GM19395 (cell line): Measurements from ENCODE around the gene SCUBE1.

ENCODE experiments used
- ATAC-seq: cut with Tn5 transposase; IDR thresholded peaks from one replicate; pipeline ENCODE4 v1.9.1; 2021; ENCODE audit warnings: mild to moderate bottlenecking, moderate library complexity; ENCODE audit not compliant: unreplicated experiment

The SCUBE1 gene

GRCh38 chr22:43330178-43331068 is 12.7 kb downstream of the SCUBE1 start:
- ATAC-seq = no peak

DNA sequence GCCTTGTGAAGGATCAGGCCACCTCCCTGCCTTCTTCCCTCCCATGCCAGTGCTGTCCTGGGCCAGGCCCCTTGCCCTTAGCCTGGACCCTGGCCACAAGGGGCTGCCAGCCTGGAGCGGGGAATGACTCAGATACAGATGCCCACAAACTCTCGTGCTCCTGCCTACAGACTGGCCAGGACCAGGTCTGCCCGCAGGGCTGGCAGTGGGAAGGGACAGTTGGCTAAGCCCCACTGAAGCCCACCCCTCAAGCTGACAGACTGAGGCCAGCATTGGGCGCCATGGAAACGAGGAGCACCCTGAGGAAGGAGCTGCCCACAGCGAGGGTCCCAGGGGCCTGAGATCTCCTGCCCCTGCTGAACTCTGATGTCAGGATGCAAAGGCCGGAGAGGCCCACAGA is 14.1 kb downstream of the SCUBE1 start:
- no peak for ATAC-seq

DNA sequence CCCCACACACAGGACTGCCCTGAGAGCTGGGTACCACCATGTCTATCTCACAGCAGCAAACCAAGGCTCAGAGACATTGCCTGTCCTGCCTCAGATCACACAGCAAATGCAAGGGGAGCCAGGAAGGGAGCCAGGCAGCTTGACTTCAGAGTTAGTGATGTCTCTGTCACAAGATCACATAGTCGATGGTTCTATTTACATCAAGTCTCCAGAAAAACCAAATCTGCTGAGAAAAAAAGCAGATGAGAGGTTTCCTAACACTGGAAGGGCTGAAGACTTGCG is 16.1 kb downstream of the SCUBE1 start:
- no peak for ATAC-seq

- ATAC-seq = no peak
Observed at GRCh38 chr22:43326331-43327156, 16.6 kb downstream of the SCUBE1 start.

DNA sequence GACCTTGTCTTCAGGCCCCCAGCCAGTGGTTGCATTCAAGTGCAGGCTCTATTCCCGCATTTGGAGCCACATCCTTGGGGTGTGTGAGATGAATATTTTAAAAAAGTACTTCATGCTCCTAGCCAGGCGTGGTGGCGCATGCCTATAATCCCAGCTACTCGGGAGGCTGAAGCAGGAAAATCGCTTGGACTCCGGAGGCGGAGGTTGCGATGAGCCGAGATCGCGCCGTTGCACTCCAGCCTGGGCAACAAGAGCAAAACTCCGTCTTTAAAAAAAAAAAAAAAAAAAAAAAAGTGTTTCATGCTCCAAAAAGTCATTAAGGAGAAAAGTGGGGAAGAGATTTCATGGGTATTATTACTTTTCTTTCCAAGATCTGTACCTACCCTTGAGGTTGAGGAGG is 18.0 kb downstream of the SCUBE1 start:
- ATAC-seq = no peak

DNA sequence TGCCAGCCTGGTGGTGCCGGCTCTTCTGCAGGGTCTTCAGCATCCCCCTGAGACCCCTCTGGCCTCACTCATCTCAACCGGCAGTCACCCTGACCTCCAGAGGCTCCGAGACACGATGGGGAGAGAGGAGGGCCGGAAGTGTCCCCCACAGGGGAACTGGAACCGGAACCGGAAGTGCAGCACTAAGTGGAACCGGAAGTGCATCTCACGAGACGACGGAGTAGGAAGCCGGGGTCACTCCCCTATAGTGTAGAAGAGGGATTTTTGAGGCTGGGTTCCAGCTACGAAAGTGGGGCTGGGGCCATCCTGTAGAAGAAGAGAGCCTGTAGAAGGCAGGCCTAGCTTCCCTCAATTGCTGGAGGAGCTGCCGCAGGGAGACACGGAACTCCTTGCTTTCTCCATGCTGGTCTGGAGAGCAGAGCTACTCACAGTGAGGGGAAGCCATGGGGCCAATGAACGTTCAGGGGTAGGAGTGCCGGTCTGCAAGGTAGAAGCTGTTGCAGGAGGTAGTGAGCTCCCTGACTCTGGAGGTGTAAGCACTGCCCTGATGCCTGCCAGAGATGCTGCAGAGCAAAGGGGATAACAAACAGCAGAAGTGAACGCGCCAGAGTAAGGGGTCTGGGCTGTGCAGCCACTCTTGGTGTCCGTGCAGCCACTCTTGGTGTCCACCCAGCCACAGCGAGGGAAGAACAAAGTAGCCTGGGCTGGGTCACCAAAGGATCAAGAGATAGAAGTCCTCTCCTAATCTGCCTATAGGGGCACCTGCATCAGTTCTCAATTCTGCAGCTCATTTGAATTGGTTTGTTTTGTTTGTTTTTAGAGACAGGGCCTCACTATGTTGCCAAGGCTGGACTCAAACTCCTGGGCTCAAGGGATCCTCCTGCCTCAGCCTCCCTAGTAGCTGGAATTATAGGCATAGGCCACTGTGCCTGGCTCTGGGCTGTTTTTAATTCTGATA is 21.9 kb downstream of the SCUBE1 start:
- no peak for ATAC-seq

GRCh38 chr22:43319661-43320486 is 23.3 kb downstream of the SCUBE1 start:
- no peak for ATAC-seq

- no peak for ATAC-seq
Observed at GRCh38 chr22:43317239-43317638, 25.9 kb downstream of the SCUBE1 start.

GRCh38 chr22:43315687-43316217 is 27.4 kb downstream of the SCUBE1 start:
- no peak for ATAC-seq

GRCh38 chr22:43314611-43315010 is 28.6 kb downstream of the SCUBE1 start:
- ATAC-seq = no peak

GRCh38 chr22:43313890-43314474 is 29.2 kb downstream of the SCUBE1 start:
- no peak for ATAC-seq

- no peak for ATAC-seq
Observed at GRCh38 chr22:43313244-43313889, 29.8 kb downstream of the SCUBE1 start.

- no peak for ATAC-seq
Observed at GRCh38 chr22:43312608-43313007, 30.6 kb downstream of the SCUBE1 start.

- ATAC-seq = no peak
Observed at GRCh38 chr22:43310798-43311197, 32.4 kb downstream of the SCUBE1 start.

DNA sequence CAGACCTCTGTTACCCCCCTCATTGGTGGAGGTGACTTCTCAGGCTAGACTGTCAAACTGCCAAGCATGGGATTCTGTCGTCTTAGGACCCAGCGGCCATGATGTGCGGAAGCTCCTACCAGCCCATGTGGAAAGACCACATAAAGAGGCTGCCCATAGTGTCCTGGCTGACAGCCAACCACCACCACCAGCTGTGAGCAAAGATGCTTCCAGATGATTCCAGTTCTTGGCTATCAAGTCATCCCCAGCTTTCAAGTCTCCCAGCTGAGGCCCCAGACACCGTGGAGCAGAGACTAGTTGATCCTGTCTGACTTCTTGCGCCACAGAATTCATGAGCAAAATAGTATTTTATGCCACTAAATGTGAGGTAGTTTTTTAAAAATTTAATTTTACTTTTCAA is 32.9 kb downstream of the SCUBE1 start:
- ATAC-seq = no peak

GRCh38 chr22:43308836-43309235 is 34.3 kb downstream of the SCUBE1 start:
- no peak for ATAC-seq

- ATAC-seq = no peak
Observed at GRCh38 chr22:43308060-43308830, 34.9 kb downstream of the SCUBE1 start.

DNA sequence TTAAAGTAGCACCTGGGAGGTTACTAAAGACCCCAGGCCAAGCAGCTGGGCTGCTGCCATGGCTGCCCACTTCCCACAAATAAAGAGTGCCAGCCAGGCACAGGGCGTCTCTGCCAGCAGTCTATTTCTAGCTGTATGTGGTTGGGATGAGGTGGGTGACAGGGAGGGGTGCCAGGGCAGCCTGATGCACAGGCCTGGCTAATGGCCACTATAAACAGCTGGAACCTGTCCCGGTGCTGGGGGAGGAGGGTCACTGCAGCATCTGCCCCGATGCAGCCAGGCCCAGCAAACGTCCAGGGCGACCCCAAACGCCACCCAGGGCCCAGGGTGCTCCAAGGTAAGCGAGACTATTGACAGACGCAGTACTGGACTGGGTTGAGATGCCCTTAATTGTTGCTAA is 37.4 kb downstream of the SCUBE1 start:
- ATAC-seq = no peak
